ENCODE results near the gene ZDHHC11B.
"Not testable (repeated sequence)": the region's sequence is repeated elsewhere in the genome, so short reads cannot be mapped to it uniquely, and the experiment has no call there.

Gene ZDHHC11B

GRCh38 chr5:766666-767431 is 17.7 kb downstream of the ZDHHC11B start:
- TF ChIP-seq CTCF (IDR thresholded peaks at IDR 0.05; ENCODE audit: control insufficient read depth, extremely low read depth, insufficient read depth), result no peak
- no peak for DNase-seq (ENCODE audit: low read depth)
- no peak overlapping the region for H3K4me3 ChIP-seq (ENCODE audit: low read depth, low read length)

DNA sequence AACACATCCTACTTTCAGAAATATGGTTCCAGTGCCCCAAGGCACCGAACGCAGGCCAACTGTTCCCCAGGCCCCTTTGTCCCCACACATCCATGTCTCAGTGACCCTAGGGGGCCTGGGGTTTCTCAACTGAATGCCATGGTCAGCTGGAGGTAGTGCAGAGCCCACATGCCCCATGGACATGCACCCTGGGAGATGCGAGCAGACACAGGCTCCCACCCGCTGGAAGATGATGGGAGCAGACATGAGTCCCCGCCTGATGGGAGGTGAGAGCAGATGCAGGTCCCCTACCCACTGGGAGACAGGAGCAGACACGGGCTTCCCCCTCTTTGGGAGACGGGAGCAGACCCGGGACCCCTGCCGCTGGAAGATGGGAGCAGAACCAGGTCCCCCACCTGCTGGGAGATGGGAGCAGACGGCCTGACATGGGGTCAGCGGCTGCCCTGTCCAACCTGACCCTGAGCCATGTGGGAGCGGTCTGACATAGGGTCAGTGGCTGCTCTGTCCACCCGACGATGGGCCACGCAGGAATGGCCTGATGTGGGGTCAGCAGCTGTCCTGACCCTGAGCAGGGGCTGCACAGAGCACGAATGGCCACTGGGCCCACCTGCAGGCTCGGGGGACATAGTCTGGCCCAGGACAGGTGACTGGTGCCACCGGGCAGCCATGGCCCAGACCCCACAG is 18.4 kb downstream of the ZDHHC11B start:
- H3K4me3 ChIP-seq (ENCODE audit: low read depth, low read length), result no peak overlapping the region
- TF ChIP-seq CTCF (IDR thresholded peaks at IDR 0.05; ENCODE audit: control insufficient read depth, extremely low read depth, insufficient read depth), result no peak
- no peak for DNase-seq (ENCODE audit: low read depth)

DNA sequence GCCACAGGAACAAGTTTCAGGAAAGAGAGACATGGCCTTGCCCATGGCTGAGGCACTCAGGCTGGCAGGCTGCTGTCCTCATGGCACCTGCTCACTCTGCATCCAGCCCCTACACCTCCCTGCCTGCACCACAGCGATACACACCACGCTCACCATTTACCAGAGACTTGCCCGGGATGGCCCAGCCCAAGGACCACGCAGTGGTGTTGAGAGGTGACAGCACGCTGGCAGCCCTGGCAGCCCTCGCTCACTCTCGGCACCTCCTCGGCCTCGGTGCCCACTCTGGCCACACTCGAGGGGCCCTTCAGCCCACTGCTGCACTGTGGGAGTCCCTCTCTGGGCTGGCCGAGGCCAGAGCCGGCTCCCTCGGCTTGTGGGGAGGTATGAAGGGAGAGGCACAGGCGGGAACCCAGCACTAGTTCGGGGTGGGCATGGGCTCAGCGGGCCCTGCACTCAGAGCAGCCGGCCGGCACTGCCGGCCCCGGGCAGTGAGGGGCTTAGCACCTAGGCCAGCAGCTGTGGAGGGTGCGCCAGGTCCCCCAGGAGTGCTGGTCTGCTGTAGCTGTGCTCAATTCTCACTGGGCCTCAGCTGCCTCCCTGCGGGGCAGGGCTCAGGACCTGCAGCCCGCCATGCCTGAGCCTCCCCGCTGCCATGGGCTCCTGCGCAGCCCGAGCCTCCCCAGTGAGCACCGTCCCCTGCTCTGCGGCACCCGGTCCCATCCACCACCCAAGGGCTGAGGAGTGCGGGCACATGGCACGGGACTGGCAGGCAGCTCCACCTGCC is 20.3 kb downstream of the ZDHHC11B start:
- H3K4me3 ChIP-seq (ENCODE audit: low read depth, low read length), result no peak overlapping the region
- TF ChIP-seq CTCF (IDR thresholded peaks at IDR 0.05; ENCODE audit: control insufficient read depth, extremely low read depth, insufficient read depth), result no peak
- no peak for DNase-seq (ENCODE audit: low read depth)

- no peak for TF ChIP-seq CTCF (IDR thresholded peaks at IDR 0.05; ENCODE audit: control insufficient read depth, extremely low read depth, insufficient read depth)
- no peak for DNase-seq (ENCODE audit: low read depth)
- H3K4me3 ChIP-seq (ENCODE audit: low read depth, low read length), result no peak overlapping the region
These were observed 21.1 kb downstream of the ZDHHC11B start for GRCh38 chr5:763397-763796.

GRCh38 chr5:762996-763395 is 21.5 kb downstream of the ZDHHC11B start:
- H3K4me3 ChIP-seq (ENCODE audit: low read depth, low read length); DNase-seq (ENCODE audit: low read depth): not testable (repeated sequence)

- TF ChIP-seq CTCF (IDR thresholded peaks at IDR 0.05; ENCODE audit: control insufficient read depth, extremely low read depth, insufficient read depth), result no peak
- H3K4me3 ChIP-seq (ENCODE audit: low read depth, low read length), result no peak overlapping the region
- DNase-seq (ENCODE audit: low read depth), result no peak
These were observed 22.4 kb downstream of the ZDHHC11B start for GRCh38 chr5:761854-762710.

All from LNCaP clone FGC (cell line).